Activated CD4-positive, alpha-beta memory T cell treated with anti-CD3 and anti-CD28 coated beads, Interleukin-2, amount 10 ng/mL, durations not matched to agents 7 days and 5 days (primary cell): Measurements from ENCODE around the gene MYO3B. TPM values are rescaled to one million over a fixed set of nuclear protein-coding genes. Genes with fewer than 3 reads are reported as not detected.
"Not testable (repeated sequence)": the region's sequence is repeated elsewhere in the genome, so short reads cannot be mapped to it uniquely, and the experiment has no call there.

Source experiments
- CTCF ChIA-PET: fragments of 350-600 bp; sonication (Branson Sonifier 250); formaldehyde crosslinking; loops from one replicate; lab custom pipeline; 2021; ENCODE audit warnings: antibody characterized with exemption, inconsistent platforms; lab: Charles Lee
- POLR2A ChIA-PET: fragments of 350-600 bp; sonication (Branson Sonifier 250); formaldehyde crosslinking; loops from one replicate; lab custom pipeline; 2021; ENCODE audit warnings: antibody characterized with exemption; lab: Charles Lee
- DNase-seq: peaks from one replicate; pipeline ENCODE4 v3.0.0-alpha.2; 2020
- H3K27ac Mint-ChIP-seq: one replicate; pipeline ENCODE4 v1.8.0; 2021; ENCODE audit warnings: mild to moderate bottlenecking, mixed read lengths
- H3K27me3 Mint-ChIP-seq: one replicate; pipeline ENCODE4 v1.8.0; 2021; ENCODE audit warnings: mixed read lengths
- H3K36me3 Mint-ChIP-seq: one replicate; pipeline ENCODE4 v1.8.0; 2021; ENCODE audit warnings: low read depth, mixed read lengths
- H3K4me1 Mint-ChIP-seq: one replicate; pipeline ENCODE4 v1.8.0; 2021; ENCODE audit warnings: mixed read lengths
- H3K4me3 Mint-ChIP-seq: one replicate; pipeline ENCODE4 v1.8.0; 2021; ENCODE audit warnings: mild to moderate bottlenecking, mixed read lengths
- H3K9me3 Mint-ChIP-seq: one replicate; pipeline ENCODE4 v1.8.0; 2021; ENCODE audit warnings: mixed read lengths
- total RNA-seq, 2 experiments: library from RNA; stranded (reverse); gene quantifications; one replicate each; pipeline ENCODE4 v1.2.3, GENCODE V29; 2021

Gene MYO3B
- total RNA-seq, 2 experiments from 2014 or later: 0.18 to 0.38 TPM

DNA sequence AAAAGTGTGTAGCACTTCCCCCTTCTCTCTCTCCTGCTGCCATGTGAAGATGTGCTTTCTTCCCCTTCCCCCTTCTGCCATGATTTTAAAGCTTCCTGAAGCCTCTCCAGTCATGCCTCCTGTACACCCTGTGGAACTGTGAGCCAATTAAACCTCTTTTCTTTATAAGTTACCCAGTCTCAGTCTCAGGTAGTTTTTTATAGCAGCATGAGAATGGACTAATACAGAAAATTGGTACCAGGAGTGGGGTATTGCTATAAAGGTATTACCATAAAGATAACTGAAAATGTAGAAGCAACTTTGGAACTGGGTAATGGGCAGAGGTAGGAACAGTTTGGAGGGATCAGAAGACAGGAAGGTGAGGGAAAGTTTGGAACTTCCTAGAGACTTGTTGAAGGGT, 374.0 kb downstream of the MYO3B start:
- DNase-seq, POLR2A ChIA-PET, H3K4me1 Mint-ChIP-seq, H3K9me3 Mint-ChIP-seq, H3K27ac Mint-ChIP-seq, H3K36me3 Mint-ChIP-seq, CTCF ChIA-PET, H3K27me3 Mint-ChIP-seq, H3K4me3 Mint-ChIP-seq: not testable (repeated sequence)

DNA sequence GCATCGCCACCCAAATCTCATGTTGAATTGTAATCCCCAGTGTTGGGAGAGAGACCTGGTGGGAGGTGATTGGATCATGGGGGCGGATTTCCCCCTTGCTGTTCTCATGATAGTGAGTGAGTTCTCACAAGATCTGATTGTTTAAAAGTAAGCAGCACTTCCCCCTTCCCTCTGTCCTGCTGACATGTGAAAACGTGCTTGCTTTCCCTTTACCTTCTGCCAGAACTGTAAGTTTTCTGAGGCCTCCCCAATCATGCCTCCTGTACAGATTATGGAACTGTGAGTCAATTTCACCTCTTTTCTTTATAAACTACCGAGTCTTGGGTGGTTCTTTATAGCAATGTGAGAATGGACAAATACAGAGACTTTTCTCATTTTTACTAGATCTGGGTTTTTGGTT, 375.8 kb downstream of the MYO3B start:
- CTCF ChIA-PET: no interaction called here

DNA sequence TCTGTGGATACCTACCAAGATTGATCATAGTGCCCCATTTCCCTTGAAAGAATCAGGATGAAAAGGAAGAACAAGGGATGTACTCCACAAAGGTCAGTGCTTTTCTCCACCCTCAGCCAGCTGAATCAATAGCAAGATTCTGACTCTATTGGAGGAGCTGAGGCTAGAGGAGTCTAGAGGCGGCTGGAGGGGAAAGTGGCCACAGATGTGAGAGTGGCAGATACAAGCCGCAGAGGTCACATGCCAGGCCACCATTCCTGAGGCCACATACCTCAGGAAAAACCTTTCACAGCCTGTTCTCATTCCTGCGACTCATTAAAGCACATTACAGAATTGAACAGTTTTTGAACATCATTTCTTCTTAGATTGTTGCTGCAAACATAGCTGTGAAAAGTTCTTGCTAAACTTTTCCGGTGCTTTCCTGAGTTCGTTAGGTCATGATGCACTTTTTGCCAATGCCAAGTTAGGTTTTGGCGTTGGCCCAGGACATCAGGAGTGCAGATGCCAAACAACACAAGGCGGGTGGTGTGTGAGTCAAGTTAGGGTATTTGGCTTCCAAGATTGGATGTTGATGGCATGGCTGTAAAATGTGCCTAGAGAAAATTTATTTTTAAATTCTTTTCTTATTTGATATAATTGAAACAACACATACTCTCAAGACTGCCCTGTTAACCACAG, 376.5 kb downstream of the MYO3B start:
- Mint-ChIP-seq H3K27me3 (no peaks in the 10 kb centered on the region), H3K4me1 (no peaks in the 10 kb centered on the region), H3K36me3 (no peaks in the 10 kb centered on the region), H3K4me3 (no peak overlapping the region), H3K27ac (no peak overlapping the region), H3K9me3 (peaks cover 9% of the 10 kb centered on the region)
- DNase-seq: no peak
- ChIA-PET POLR2A (no interaction called here), CTCF (no interaction called here)

More for the DNA sequence above, 375.8 kb downstream of the MYO3B start:
- no peak for DNase-seq
- POLR2A ChIA-PET: no interaction called here
- H3K27ac Mint-ChIP-seq: no peak overlapping the region
- no peaks in the 10 kb centered on the region for H3K4me1 Mint-ChIP-seq
- peaks cover 9% of the 10 kb centered on the region for H3K9me3 Mint-ChIP-seq
- H3K27me3 Mint-ChIP-seq: no peaks in the 10 kb centered on the region
- H3K36me3 Mint-ChIP-seq: no peaks in the 10 kb centered on the region
- no peak overlapping the region for H3K4me3 Mint-ChIP-seq

DNA sequence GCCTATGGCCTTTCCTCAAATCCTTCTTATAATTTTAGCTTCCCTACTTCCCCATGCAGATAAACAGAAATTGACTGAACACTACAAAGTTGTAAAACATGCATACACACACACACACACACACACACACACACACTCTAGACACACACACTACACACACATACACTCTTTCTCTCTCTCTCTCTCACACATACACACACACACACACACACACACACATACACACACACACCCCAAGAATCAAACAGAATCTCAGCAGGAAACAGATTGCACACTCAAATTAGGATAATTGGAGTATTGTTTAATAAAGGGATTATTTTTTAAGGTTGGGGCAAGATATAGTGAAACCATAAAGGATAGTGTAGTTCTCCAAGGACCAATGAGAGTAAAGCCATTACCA, 385.0 kb downstream of the MYO3B start:
- Mint-ChIP-seq H3K4me3 (no peak overlapping the region), H3K9me3 (no peaks in the 10 kb centered on the region), H3K36me3 (no peaks in the 10 kb centered on the region), H3K4me1 (no peaks in the 10 kb centered on the region), H3K27me3 (peaks cover 14% of the 10 kb centered on the region), H3K27ac (no peak overlapping the region)
- CTCF ChIA-PET: no interaction called here
- POLR2A ChIA-PET: no interaction called here
- no peak for DNase-seq

DNA sequence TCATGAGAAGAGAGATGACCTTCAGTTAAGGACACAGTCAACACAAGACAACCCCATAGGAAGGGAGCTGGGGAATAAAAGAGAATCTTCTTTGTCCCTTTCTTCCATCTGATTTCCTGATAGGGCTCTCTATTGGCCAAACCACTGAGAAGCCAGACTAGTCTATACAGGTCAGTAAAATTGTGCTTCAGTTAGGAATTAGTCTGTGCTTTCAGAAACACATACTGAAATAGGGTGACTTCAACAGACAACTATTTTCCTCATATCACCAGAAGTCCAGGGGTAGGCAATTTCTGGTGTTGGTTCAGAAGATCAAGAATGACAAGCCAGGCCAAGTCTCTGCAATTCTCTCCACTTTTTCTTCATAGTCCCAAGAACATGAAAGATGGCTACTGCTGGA, 385.5 kb downstream of the MYO3B start:
- CTCF ChIA-PET: no interaction called here
- Mint-ChIP-seq H3K36me3 (no peaks in the 10 kb centered on the region), H3K9me3 (no peaks in the 10 kb centered on the region), H3K4me3 (no peak overlapping the region), H3K27me3 (peaks cover 14% of the 10 kb centered on the region), H3K4me1 (no peaks in the 10 kb centered on the region), H3K27ac (no peak overlapping the region)
- POLR2A ChIA-PET: no interaction called here
- no peak for DNase-seq

DNA sequence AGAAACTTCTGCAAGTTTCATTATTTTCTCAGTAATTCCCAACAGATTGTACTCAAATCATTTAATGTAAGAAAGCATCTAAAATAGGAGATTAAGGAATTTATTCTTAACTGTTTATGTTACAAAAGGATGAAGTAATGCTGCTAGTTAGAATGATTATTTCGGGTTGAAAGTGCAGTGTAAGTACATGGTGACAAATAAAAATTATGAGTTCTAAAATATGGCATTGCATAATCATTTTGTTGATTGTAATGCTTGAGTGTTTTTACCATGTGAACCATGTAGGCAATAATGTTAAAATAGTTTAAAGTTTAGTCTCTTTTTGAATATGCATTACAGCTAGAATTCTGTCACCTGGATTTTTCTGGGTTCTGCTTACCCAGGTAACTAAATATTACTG, 388.2 kb downstream of the MYO3B start:
- POLR2A ChIA-PET: no interaction called here
- H3K9me3 Mint-ChIP-seq: no peaks in the 10 kb centered on the region
- H3K27me3 Mint-ChIP-seq: peaks cover 25% of the 10 kb centered on the region
- no peaks in the 10 kb centered on the region for H3K36me3 Mint-ChIP-seq
- DNase-seq: no peak
- no peak overlapping the region for H3K27ac Mint-ChIP-seq
- CTCF ChIA-PET: no interaction called here
- no peaks in the 10 kb centered on the region for H3K4me1 Mint-ChIP-seq
- H3K4me3 Mint-ChIP-seq: no peak overlapping the region

DNA sequence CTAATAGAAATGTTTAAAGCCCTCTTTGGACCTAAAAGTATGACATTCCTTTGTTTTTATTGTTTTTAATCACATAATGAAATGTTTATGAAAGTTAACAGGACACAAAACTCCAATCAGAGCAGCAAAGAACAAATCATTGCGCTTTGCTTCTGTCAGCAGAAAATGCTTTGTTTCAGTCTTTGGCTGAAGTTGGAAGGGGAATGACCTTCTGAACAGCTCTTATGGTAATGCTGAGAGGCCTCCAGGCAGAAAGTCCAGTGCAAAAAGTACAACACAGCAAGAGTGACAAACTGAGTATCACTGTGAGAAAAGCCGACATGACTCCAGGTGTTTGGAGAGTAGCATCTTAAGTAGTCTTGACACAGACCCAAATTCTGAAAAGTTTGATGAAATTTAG, 389.5 kb downstream of the MYO3B start:
- Mint-ChIP-seq H3K9me3 (no peaks in the 10 kb centered on the region), H3K27me3 (peaks cover 29% of the 10 kb centered on the region), H3K4me1 (no peaks in the 10 kb centered on the region), H3K27ac (no peak overlapping the region), H3K4me3 (no peak overlapping the region), H3K36me3 (no peaks in the 10 kb centered on the region)
- no peak for DNase-seq
- CTCF ChIA-PET: no interaction called here
- POLR2A ChIA-PET: no interaction called here

DNA sequence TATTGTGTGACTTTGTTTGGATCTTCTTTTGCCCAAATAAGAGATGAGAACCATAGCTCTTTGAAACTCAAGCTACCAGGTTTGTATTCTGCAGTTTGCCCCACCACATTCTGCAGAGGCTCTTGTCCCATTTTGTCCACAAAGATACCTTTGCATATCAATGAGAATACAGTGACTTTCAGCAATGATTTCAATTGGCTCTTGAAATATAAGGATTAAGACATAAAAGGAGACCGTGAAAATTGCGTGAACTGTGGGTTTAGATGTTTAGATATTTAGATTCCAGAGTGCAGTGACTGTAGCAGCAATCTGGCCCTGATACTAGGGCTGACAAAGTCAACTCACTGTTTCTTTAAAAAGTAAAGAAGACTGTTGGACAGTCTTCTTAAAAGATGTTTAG, 390.6 kb downstream of the MYO3B start:
- H3K4me1 Mint-ChIP-seq: no peaks in the 10 kb centered on the region
- H3K36me3 Mint-ChIP-seq: no peaks in the 10 kb centered on the region
- no peak overlapping the region for H3K27ac Mint-ChIP-seq
- no peak overlapping the region for H3K4me3 Mint-ChIP-seq
- POLR2A ChIA-PET: no interaction called here
- CTCF ChIA-PET: no interaction called here
- no peaks in the 10 kb centered on the region for H3K9me3 Mint-ChIP-seq
- peaks cover 29% of the 10 kb centered on the region for H3K27me3 Mint-ChIP-seq
- no peak for DNase-seq

DNA sequence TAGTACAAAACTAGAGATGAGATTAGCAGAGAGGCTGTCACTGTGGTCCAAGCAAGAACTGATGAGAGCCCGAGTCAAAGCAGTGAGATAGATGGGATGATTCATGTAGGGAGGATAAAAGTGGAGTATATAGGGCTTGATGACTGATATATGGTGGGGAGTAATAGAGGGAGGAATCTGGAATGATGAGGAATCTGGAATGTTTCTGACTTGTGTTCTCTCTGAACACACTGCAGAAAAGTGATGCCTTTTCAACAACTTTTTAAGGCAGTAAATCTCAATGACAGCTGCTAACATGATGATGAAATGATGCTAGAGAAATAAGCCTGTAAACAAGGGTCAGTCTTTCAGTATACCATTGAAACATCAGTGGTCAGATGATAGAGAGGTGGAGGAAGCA, 393.7 kb downstream of the MYO3B start:
- no peak overlapping the region for H3K27ac Mint-ChIP-seq
- POLR2A ChIA-PET: no interaction called here
- CTCF ChIA-PET: no interaction called here
- H3K36me3 Mint-ChIP-seq: no peaks in the 10 kb centered on the region
- peaks cover 28% of the 10 kb centered on the region for H3K27me3 Mint-ChIP-seq
- H3K9me3 Mint-ChIP-seq: no peaks in the 10 kb centered on the region
- no peaks in the 10 kb centered on the region for H3K4me1 Mint-ChIP-seq
- DNase-seq: no peak
- H3K4me3 Mint-ChIP-seq: no peak overlapping the region

DNA sequence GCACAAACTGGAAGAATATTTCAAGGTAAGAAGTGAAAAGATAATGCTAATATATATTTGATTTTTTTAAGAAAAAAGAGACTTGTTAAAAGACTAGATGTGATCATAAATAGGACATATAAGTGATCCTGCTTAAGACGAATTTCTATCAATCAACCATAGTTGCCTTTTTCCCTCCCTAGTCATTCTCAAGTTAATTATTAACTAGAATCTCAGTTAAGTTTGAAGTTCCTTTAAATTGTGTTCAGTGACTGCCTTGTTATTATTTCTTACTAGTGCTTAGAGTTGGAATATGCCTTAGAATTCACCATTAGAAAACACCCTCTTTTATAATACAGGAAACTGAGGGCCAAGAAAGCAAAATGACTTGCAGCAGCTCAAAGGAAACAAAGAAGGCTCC, 395.7 kb downstream of the MYO3B start:
- Mint-ChIP-seq H3K4me3 (no peak overlapping the region), H3K27ac (no peak overlapping the region), H3K27me3 (peaks cover 25% of the 10 kb centered on the region), H3K4me1 (no peaks in the 10 kb centered on the region), H3K36me3 (no peaks in the 10 kb centered on the region), H3K9me3 (no peaks in the 10 kb centered on the region)
- DNase-seq: no peak
- POLR2A ChIA-PET: no interaction called here
- CTCF ChIA-PET: no interaction called here

DNA sequence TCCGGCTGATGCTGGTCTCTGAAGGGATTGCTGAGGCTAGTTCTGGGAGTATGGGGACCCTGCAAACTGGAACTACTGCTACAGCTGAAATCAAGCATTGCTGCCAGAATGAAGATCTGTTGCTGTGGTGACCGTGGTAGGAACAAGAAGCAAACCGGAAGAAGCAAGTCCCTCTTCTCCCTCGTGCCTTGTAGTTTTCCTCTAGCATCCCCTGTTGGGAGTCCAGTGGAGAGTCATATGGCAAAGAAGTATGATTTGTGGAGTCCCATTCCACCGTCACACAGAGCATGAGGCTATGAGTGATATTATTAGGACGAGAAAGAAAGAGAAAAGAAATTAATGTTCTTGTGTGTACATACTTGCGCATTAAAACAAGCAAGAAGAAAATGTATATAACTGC, 398.3 kb downstream of the MYO3B start:
- ChIA-PET POLR2A (interaction anchor here (1.2 kb wide), 1 partner anchor 262 kb away, joined by 3 read pairs; no protein-coding TSS in a partner anchor), CTCF (no interaction called here)
- Mint-ChIP-seq H3K9me3 (no peaks in the 10 kb centered on the region), H3K36me3 (no peaks in the 10 kb centered on the region), H3K4me1 (no peaks in the 10 kb centered on the region), H3K4me3 (no peak overlapping the region), H3K27ac (no peak overlapping the region), H3K27me3 (peaks cover 13% of the 10 kb centered on the region)
- DNase-seq: no peak

DNA sequence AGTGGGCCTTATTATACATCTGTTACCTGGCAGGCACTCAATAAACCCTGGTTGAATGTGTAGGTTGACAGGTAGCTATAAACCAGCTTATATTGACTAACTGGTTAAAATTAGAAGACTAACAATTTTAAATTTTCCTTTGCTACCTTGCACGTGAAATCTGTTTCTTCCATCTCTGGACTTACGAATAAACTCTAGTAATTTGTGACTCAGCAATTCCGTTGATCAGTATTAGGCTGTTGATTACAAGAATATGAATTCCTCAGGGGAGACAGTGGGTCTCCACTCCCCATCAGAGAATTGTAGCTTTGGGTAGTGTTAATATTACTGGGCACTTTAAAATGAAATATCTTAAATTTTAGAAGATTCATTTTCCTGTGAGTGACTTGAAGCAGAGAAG, 399.4 kb downstream of the MYO3B start:
- DNase-seq: no peak
- Mint-ChIP-seq H3K27me3 (peaks cover 7% of the 10 kb centered on the region), H3K4me1 (no peaks in the 10 kb centered on the region), H3K36me3 (no peaks in the 10 kb centered on the region), H3K9me3 (no peaks in the 10 kb centered on the region), H3K4me3 (no peak overlapping the region), H3K27ac (no peak overlapping the region)
- ChIA-PET CTCF (no interaction called here), POLR2A (no interaction called here)

DNA sequence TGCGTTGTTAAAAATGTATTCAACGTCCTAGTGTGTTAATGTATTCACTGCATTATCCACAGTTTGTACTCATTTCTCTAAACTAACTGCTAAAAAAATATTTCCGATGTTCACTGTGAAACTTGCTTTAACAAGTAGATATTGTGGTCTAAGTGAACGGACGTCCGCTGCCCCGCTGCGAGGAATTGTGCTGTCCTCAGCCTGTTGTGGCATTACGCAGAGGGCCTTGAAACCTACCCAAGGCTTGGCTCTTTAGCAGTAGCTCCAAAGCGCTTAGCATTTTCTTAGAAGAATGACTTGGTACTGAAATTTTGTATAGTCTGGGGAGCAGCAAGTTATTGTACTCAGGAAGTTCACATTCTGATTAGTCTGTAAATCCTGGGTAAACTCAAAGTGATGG, 400.7 kb downstream of the MYO3B start:
- no peak overlapping the region for H3K27ac Mint-ChIP-seq
- H3K27me3 Mint-ChIP-seq: peaks cover 7% of the 10 kb centered on the region
- ChIA-PET CTCF (no interaction called here), POLR2A (no interaction called here)
- no peak for DNase-seq
- no peaks in the 10 kb centered on the region for H3K36me3 Mint-ChIP-seq
- no peaks in the 10 kb centered on the region for H3K9me3 Mint-ChIP-seq
- no peak overlapping the region for H3K4me3 Mint-ChIP-seq
- no peaks in the 10 kb centered on the region for H3K4me1 Mint-ChIP-seq

DNA sequence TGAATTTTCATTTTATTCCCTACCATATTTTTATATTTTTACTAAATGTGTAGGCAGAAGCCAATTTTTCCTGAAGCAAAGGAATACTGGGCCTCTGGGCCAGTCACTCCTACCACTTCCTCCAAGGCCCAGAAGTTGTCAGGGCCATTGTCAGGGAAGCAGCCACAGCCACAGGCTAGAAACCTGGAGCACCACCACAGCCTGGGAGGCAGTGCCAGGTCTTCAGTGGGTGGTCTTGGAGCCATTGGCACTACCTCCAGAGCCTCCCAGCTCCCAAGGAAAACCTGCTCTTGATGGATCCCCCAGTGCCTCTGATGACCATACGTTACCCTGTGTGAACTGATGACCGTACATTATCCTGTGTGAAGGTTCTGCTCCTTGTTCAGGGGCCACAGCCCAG, 401.6 kb downstream of the MYO3B start:
- peaks cover 5% of the 10 kb centered on the region for H3K27me3 Mint-ChIP-seq
- no peak for DNase-seq
- no peak overlapping the region for H3K27ac Mint-ChIP-seq
- no peaks in the 10 kb centered on the region for H3K9me3 Mint-ChIP-seq
- ChIA-PET POLR2A (no interaction called here), CTCF (no interaction called here)
- no peak overlapping the region for H3K4me3 Mint-ChIP-seq
- H3K4me1 Mint-ChIP-seq: no peaks in the 10 kb centered on the region
- no peaks in the 10 kb centered on the region for H3K36me3 Mint-ChIP-seq
